ENCODE results near the gene NAALADL1.

The NAALADL1 gene

GRCh38 chr11:65058419-65059054 is at the start of gene NAALADL1:
TSS of gene NAALADL1 (minus strand) at chr11:65058553. CDS start at chr11:65058521, 32 bp downstream.
- no peak for DNase-seq (ENCODE audit: low read depth)

GRCh38 chr11:65107751-65108468 is 49.6 kb upstream of the NAALADL1 start:
- no peak for DNase-seq (ENCODE audit: low read depth)

- no peak for DNase-seq (ENCODE audit: low read depth)
These were observed 48.7 kb upstream of the NAALADL1 start for GRCh38 chr11:65107078-65107477.

GRCh38 chr11:65104628-65105027 is 46.3 kb upstream of the NAALADL1 start:
- no peak for DNase-seq (ENCODE audit: low read depth)

GRCh38 chr11:65103476-65103875 is 45.1 kb upstream of the NAALADL1 start:
- DNase-seq (ENCODE audit: low read depth) = no peak

- DNase-seq (ENCODE audit: low read depth) = no peak
These were observed 44.1 kb upstream of the NAALADL1 start for GRCh38 chr11:65102142-65103095.

GRCh38 chr11:65100674-65101350 is 42.5 kb upstream of the NAALADL1 start:
- DNase-seq (ENCODE audit: low read depth) = no peak

GRCh38 chr11:65096926-65097325 is 38.6 kb upstream of the NAALADL1 start:
- no peak for DNase-seq (ENCODE audit: low read depth)

- peak; percentile 78 for DNase-seq (ENCODE audit: low read depth)
These were observed 37.8 kb upstream of the NAALADL1 start, which contains the start of gene VPS51 for GRCh38 chr11:65095974-65096806. TSS of gene VPS51 (plus strand) at chr11:65096214. CDS start at chr11:65096251, 37 bp downstream.

- DNase-seq (ENCODE audit: low read depth) = no peak
These were observed 37.1 kb upstream of the NAALADL1 start for GRCh38 chr11:65095427-65095826.

- DNase-seq (ENCODE audit: low read depth) = no peak
These were observed 32.3 kb upstream of the NAALADL1 start for GRCh38 chr11:65090628-65091027.

GRCh38 chr11:65089621-65090020 is 31.3 kb upstream of the NAALADL1 start:
- no peak for DNase-seq (ENCODE audit: low read depth)

GRCh38 chr11:65087827-65088226 is 29.5 kb upstream of the NAALADL1 start:
- DNase-seq (ENCODE audit: low read depth) = no peak

GRCh38 chr11:65087216-65087615 is 28.9 kb upstream of the NAALADL1 start:
- DNase-seq (ENCODE audit: low read depth) = no peak

GRCh38 chr11:65086809-65087208 is 28.5 kb upstream of the NAALADL1 start:
- DNase-seq (ENCODE audit: low read depth) = no peak

GRCh38 chr11:65085446-65085845 is 27.1 kb upstream of the NAALADL1 start:
- no peak for DNase-seq (ENCODE audit: low read depth)

- no peak for DNase-seq (ENCODE audit: low read depth)
These were observed 26.4 kb upstream of the NAALADL1 start for GRCh38 chr11:65084598-65085375.

- DNase-seq (ENCODE audit: low read depth) = peak; percentile 96
These were observed 25.7 kb upstream of the NAALADL1 start, which contains the start of the genes CDCA5 and ZFPL1 for GRCh38 chr11:65083834-65084597. TSS of gene CDCA5 (minus strand) at chr11:65084040. CDS start at chr11:65083978, 62 bp downstream. TSS of gene ZFPL1 (plus strand) at chr11:65084222. CDS start at chr11:65084699, 477 bp downstream.
